ENCODE data around the gene SEMA3E.

SEMA3E gene

GRCh38 chr7:83617858-83618257 lies 31.1 kb downstream of the SEMA3E start:
- no peak for DNase-seq (ENCODE audit: low read depth in 1 of 2, low spot score in 1 of 2)
- in situ Hi-C loops (cut with HindIII; ENCODE audit: low pct_unique_long_range_greater_than_20kb, low sequenced_read_pairs): no loop called here
- no peak for TF ChIP-seq JUND (IDR thresholded peaks at IDR 0.05; ENCODE audit: low read depth)

DNA sequence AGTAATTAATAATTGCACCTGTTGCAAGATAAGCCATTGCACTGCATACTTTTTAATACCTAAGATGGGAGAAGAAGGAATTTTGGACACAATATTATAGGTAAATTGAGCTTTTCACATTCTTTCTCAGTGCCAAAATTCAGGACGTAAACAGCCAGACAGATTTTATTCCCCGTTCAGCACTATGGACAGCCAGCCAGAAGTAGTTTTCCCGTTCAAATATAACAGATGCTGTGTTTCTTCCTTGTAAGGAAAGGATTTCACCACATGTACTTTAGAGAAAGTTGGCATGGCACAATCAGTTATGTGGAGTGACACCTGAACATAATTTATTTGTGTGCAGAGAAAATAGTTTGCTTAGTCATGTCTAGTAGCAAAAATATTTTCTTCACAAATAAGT lies 34.8 kb downstream of the SEMA3E start:
- DNase-seq (ENCODE audit: low read depth in 1 of 2, low spot score in 1 of 2): peak in 1 of 2 experiments; percentile 45
- no peak for TF ChIP-seq JUND (IDR thresholded peaks at IDR 0.05; ENCODE audit: low read depth)
- in situ Hi-C loops (cut with HindIII; ENCODE audit: low pct_unique_long_range_greater_than_20kb, low sequenced_read_pairs): no loop called here

DNA sequence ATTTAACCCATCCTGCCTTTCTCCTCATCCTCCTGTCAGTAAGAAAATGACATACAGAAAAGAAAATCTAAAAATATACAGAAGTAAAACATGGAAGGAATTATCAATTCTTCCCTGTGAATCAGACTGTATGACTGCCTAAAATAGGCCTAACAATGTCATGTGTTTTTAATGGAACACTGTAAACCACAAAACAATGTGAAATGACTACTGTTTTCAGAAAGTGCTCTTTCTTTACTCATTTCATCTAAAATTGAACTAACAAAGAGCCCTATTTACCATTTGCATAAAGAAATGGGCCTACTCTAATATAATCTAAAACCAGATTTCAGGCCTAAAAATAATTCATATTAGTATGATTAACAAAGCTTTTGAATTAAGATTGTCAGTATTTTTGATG lies 35.7 kb downstream of the SEMA3E start:
- TF ChIP-seq JUND (IDR thresholded peaks at IDR 0.05; ENCODE audit: low read depth): no peak
- in situ Hi-C loops (cut with HindIII; ENCODE audit: low pct_unique_long_range_greater_than_20kb, low sequenced_read_pairs): no loop called here
- DNase-seq (ENCODE audit: low read depth in 1 of 2, low spot score in 1 of 2): no peak

GRCh38 chr7:83611776-83612175 lies 37.2 kb downstream of the SEMA3E start:
- in situ Hi-C loops (cut with HindIII; ENCODE audit: low pct_unique_long_range_greater_than_20kb, low sequenced_read_pairs): no loop called here
- no peak for TF ChIP-seq JUND (IDR thresholded peaks at IDR 0.05; ENCODE audit: low read depth)
- no peak for DNase-seq (ENCODE audit: low read depth in 1 of 2, low spot score in 1 of 2)

DNA sequence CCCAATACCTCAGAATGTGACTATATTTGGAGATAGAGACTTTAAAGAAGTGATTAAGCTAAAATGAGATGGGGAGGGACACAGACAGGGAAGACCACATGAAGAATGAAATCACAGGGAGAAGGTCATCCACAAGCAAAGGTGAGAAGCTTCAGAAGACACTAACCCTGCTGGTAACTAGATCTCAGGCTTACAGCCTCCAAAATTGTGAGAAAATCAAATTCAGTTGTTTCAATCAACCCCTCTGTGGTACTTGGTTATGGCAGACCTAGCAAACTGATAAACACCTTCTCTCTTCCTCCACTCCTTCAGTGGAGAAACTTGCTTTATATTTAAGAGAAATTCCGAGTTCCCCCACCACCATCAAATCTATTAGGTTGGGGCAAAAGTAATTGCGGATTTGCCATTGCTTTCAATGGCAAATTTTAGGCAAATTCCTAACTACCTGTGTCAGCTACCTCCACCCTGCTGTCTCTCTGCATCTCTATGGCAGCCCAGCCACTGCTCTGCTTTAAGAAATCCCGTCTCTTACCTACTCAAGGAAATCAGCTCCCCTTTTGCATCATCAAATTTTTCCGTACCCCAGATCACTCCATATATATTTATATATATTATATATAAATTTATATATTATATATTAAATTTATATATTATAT lies 38.2 kb downstream of the SEMA3E start:
- no peak for TF ChIP-seq JUND (IDR thresholded peaks at IDR 0.05; ENCODE audit: low read depth)
- DNase-seq (ENCODE audit: low read depth in 1 of 2, low spot score in 1 of 2): no peak
- in situ Hi-C loops (cut with HindIII; ENCODE audit: low pct_unique_long_range_greater_than_20kb, low sequenced_read_pairs): no loop called here

- no peak for TF ChIP-seq JUND (IDR thresholded peaks at IDR 0.05; ENCODE audit: low read depth)
- in situ Hi-C loops (cut with HindIII; ENCODE audit: low pct_unique_long_range_greater_than_20kb, low sequenced_read_pairs): no loop called here
- DNase-seq (ENCODE audit: low read depth in 1 of 2, low spot score in 1 of 2): no peak
These were observed 40.2 kb downstream of the SEMA3E start for GRCh38 chr7:83608716-83609115.

- DNase-seq (ENCODE audit: low read depth in 1 of 2, low spot score in 1 of 2): no peak
- TF ChIP-seq JUND (IDR thresholded peaks at IDR 0.05; ENCODE audit: low read depth): no peak
- in situ Hi-C loops (cut with HindIII; ENCODE audit: low pct_unique_long_range_greater_than_20kb, low sequenced_read_pairs): no loop called here
These were observed 45.3 kb downstream of the SEMA3E start for GRCh38 chr7:83603649-83604048.

- TF ChIP-seq JUND (IDR thresholded peaks at IDR 0.05; ENCODE audit: low read depth): no peak
- in situ Hi-C loops (cut with HindIII; ENCODE audit: low pct_unique_long_range_greater_than_20kb, low sequenced_read_pairs): no loop called here
- DNase-seq (ENCODE audit: low read depth in 1 of 2, low spot score in 1 of 2): no peak
These were observed 49.8 kb downstream of the SEMA3E start for GRCh38 chr7:83599131-83599530.

DNA sequence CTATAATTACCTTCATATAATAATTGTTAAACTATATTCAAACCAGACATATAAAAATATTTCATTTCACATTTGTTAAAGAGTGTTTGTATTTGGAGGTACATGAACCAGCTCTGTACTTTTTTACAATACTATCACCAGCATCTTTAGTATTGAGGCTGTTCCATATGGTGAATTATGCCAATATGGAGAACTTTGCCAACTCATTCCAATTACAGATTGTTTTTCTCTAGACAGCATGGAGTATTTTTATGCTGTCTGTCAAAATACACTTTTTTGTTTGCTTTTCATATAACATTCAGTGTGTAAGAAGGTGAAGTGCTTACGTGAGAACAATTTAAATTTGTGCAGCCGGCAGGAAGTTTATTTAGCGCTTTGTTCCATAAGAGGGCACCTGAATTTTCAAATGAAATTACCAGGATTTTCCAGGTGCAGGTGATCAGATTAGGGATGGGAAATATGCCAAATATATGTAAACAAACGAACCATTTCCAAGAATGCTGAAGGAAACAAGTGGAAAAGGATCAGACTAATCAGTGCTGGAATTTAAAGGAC lies 54.9 kb downstream of the SEMA3E start:
- TF ChIP-seq JUND (IDR thresholded peaks at IDR 0.05; ENCODE audit: low read depth): no peak
- DNase-seq (ENCODE audit: low read depth in 1 of 2, low spot score in 1 of 2): no peak
- in situ Hi-C loops (cut with HindIII; ENCODE audit: low pct_unique_long_range_greater_than_20kb, low sequenced_read_pairs): no loop called here

DNA sequence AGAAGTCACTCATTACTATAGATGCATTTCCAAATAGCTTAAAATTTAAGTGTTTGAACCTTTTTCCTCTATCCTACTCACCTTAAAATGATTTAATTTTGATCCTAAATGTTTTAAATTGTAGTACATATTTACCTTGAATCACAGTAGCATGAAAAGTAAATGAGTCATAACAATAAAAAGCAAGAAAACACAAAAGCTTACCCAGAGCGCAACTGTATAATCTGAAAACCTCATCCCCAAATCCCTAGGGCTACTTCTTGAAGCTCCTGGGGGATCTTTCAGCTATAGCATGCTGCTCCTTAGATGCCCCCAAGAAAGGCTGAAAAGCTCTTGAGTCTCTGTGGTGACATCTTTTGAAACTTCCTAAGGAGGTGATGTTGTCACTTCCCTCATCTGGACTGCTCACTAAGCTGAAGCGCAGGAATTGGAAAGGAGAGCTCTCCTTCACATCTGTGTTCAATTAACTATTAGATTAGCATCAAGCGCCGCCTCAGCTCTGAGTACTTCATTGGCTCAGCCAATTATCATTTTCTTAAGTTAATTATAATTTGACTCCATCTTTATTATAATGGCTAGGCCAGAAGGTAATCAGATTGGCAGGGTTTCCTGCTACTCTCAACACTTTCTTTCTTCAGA lies 60.2 kb downstream of the SEMA3E start:
- in situ Hi-C loops (cut with HindIII; ENCODE audit: low pct_unique_long_range_greater_than_20kb, low sequenced_read_pairs): no loop called here
- no peak for TF ChIP-seq JUND (IDR thresholded peaks at IDR 0.05; ENCODE audit: low read depth)
- DNase-seq (ENCODE audit: low read depth in 1 of 2, low spot score in 1 of 2): no peak

DNA sequence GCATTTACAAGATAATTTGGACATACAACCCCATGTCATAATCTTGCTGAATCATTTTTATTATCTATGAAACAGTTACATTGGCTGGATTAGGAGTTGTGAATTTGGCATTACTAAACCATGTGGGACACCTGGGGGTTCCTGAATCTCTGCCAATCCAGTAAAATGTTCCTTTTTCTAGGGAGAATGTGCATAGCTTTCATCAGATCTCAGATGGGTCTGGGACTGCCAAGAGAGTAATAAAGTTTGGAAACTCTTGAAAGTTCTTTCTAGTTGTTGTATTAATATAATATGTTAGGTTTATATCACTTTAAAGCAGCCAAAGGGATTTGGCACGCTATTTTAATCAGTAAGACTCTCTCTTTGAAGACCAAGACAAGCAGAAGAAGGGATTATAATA lies 62.7 kb downstream of the SEMA3E start:
- TF ChIP-seq JUND (IDR thresholded peaks at IDR 0.05; ENCODE audit: low read depth): no peak
- in situ Hi-C loops (cut with HindIII; ENCODE audit: low pct_unique_long_range_greater_than_20kb, low sequenced_read_pairs): no loop called here
- no peak for DNase-seq (ENCODE audit: low read depth in 1 of 2, low spot score in 1 of 2)

DNA sequence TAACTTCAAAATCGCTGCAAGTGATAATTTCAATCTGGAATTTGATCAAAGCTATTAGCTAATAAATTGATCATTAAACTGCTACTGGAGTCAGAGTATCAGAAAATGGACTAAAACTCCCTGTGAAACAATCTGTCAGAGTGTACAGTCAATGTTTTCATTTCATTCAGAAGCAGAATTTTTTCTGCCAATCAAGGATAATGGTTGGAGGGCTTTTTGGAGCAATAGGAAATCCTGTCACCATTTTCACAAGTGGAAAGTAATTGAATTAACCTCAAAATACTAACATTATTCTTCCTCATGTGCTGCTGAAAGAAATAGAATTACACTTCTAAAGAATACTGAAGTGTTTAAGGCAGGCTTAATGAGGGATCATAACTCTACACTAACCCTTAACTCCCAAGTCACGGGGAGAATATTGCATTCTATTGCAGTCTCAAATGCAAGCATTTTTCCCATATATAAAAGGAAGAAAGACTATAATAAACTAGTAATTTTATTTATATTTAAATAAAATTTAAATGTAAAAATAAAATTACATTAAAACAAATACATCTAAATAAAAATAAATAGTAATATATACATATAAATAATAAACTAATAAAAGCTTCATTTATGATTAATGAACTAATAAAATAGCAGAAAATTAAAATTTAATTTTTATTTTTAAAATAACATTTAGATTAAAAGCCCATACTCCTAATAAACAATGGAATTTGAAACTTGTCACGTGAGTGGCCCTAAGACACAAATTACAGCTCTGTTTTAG lies 67.1 kb downstream of the SEMA3E start:
- in situ Hi-C loops (cut with HindIII; ENCODE audit: low pct_unique_long_range_greater_than_20kb, low sequenced_read_pairs): no loop called here
- TF ChIP-seq JUND (IDR thresholded peaks at IDR 0.05; ENCODE audit: low read depth): no peak
- DNase-seq (ENCODE audit: low read depth in 1 of 2, low spot score in 1 of 2): no peak

DNA sequence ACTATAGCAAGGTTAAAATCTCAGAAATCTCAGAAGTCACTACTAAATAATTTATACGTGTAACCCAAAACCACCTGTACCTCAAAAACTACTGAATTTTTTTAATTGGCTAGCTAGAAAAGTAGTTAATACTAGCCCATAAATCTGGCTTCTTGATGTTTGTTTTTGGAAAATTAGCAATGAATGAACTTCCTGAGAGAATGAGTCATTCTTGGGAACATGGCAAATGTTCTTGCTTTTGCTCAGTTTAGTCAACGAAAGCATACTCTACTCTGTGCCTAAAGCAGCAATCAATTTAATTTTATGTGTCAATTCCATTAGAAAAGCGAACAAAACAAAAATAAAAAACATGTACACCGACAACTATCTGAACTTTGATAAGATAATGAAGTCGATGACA lies 69.2 kb downstream of the SEMA3E start:
- TF ChIP-seq JUND (IDR thresholded peaks at IDR 0.05; ENCODE audit: low read depth): no peak
- in situ Hi-C loops (cut with HindIII; ENCODE audit: low pct_unique_long_range_greater_than_20kb, low sequenced_read_pairs): no loop called here
- DNase-seq (ENCODE audit: low read depth in 1 of 2, low spot score in 1 of 2): no peak

Measured in T47D (cell line).